ENCODE data around the gene INTS1.

DNA sequence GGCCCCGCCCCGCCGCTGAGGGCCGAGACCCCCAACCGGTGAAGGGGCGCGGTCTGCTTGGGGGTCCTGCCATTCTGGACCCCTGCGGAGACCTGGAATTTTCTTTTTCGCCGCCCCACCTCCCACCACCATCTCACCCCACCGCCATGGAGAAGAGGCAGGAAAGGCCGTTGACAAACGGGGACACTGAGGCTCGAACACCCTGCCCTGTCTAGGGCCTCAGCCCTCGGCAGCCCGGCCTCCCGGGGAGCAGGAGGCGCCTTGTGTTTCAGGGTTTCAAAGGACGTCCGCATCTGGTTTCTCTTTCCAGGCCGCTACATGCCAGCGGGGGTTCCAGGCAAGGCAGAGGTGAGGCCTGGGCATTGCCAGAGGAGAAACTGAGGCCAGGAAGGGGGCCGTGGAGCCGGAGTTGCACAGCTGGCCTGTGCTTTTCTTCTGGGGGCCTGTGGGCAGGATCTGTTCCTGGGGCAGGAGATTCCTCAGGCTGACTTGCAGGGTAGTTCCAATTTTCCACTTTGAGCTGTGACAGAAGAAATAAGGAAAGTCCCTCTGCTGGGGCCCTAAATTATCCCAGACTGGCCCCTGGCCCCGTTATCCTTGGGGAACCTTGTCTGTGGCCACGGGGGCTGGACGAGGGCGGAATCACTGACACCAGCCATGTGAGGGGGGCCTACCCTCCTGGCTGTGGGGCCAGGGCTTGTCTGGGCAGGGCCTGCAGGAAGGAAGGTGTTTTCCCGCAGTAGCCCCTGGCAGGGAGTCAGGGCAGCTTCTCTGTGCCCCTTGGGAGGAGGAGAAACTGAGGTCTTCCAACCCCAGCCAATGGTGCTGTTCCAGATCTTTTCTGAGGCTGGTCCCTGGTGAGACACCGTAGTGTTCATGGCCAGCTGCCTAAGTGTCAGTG lies 44.0 kb downstream of the INTS1 start:
- TF ChIP-seq, protein P1, sequence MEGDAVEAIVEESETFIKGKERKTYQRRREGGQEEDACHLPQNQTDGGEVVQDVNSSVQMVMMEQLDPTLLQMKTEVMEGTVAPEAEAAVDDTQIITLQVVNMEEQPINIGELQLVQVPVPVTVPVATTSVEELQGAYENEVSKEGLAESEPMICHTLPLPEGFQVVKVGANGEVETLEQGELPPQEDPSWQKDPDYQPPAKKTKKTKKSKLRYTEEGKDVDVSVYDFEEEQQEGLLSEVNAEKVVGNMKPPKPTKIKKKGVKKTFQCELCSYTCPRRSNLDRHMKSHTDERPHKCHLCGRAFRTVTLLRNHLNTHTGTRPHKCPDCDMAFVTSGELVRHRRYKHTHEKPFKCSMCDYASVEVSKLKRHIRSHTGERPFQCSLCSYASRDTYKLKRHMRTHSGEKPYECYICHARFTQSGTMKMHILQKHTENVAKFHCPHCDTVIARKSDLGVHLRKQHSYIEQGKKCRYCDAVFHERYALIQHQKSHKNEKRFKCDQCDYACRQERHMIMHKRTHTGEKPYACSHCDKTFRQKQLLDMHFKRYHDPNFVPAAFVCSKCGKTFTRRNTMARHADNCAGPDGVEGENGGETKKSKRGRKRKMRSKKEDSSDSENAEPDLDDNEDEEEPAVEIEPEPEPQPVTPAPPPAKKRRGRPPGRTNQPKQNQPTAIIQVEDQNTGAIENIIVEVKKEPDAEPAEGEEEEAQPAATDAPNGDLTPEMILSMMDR (IDR thresholded peaks at IDR 0.05), result no peak
- TF ChIP-seq POLR2A (IDR thresholded peaks at IDR 0.05) (no peak), POLR2AphosphoS5 (IDR thresholded peaks at IDR 0.05) (no peak), EP300 (IDR thresholded peaks at IDR 0.05; ENCODE audit: low read depth) (no peak)

Data from transverse colon (tissue), 4 donors.